ENCODE data around the gene OR4M2.
"Not testable (repeated sequence)": the region's sequence is repeated elsewhere in the genome, so short reads cannot be mapped to it uniquely, and the experiment has no call there.

- TF ChIP-seq, protein P1, sequence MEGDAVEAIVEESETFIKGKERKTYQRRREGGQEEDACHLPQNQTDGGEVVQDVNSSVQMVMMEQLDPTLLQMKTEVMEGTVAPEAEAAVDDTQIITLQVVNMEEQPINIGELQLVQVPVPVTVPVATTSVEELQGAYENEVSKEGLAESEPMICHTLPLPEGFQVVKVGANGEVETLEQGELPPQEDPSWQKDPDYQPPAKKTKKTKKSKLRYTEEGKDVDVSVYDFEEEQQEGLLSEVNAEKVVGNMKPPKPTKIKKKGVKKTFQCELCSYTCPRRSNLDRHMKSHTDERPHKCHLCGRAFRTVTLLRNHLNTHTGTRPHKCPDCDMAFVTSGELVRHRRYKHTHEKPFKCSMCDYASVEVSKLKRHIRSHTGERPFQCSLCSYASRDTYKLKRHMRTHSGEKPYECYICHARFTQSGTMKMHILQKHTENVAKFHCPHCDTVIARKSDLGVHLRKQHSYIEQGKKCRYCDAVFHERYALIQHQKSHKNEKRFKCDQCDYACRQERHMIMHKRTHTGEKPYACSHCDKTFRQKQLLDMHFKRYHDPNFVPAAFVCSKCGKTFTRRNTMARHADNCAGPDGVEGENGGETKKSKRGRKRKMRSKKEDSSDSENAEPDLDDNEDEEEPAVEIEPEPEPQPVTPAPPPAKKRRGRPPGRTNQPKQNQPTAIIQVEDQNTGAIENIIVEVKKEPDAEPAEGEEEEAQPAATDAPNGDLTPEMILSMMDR (conservative IDR thresholded peaks at IDR 0.05; ENCODE audit: low read depth, low read length): not testable (repeated sequence)
- TF ChIP-seq EZH2 (IDR thresholded peaks at IDR 0.05; ENCODE audit: low read length, unreplicated experiment): not testable (repeated sequence)
These were observed 11.1 kb upstream of the OR4M2 start for GRCh38 chr15:22069267-22069666.

Measured in PC-3 (cell line).